Measurements from ENCODE around the gene OR52M1. TPM values are rescaled to one million over a fixed set of nuclear protein-coding genes. Genes with fewer than 3 reads are reported as not detected.
"Not testable (repeated sequence)": the region's sequence is repeated elsewhere in the genome, so short reads cannot be mapped to it uniquely, and the experiment has no call there.

OR52M1 gene
- total RNA-seq: not detected
- long read RNA-seq: 0 reads

- intact Hi-C loops (cut with DNase I): loop anchor here (5.0 kb wide), 1 partner anchor 363 kb away; no protein-coding TSS in a partner anchor
Observed at GRCh38 chr11:4544891-4545290, at the start of gene OR52M1. Gene OR52M1, plus strand, starts transcription at chr11:4545191. Its CDS starts 0 bp downstream, at chr11:4545191.

GRCh38 chr11:4495487-4495886, 49.5 kb upstream of the OR52M1 start:
- DNase-seq (ENCODE audit: low spot score): no peak
- intact Hi-C loops (cut with DNase I): no loop called here

More at GRCh38 chr11:4544891-4545290, at the start of gene OR52M1:
- DNase-seq (ENCODE audit: low spot score): no peak

- intact Hi-C loops (cut with DNase I): no loop called here
- no peak for DNase-seq (ENCODE audit: low spot score)
Observed at GRCh38 chr11:4495986-4496385, 49.0 kb upstream of the OR52M1 start.

- no peak for DNase-seq (ENCODE audit: low spot score)
- intact Hi-C loops (cut with DNase I): no loop called here
Observed at GRCh38 chr11:4496557-4497248, 48.3 kb upstream of the OR52M1 start.

GRCh38 chr11:4508886-4509285, 36.1 kb upstream of the OR52M1 start:
- DNase-seq (ENCODE audit: low spot score): no peak
- intact Hi-C loops (cut with DNase I): no loop called here

- DNase-seq (ENCODE audit: low spot score): no peak
- intact Hi-C loops (cut with DNase I): no loop called here
Observed at GRCh38 chr11:4511282-4512245, 33.4 kb upstream of the OR52M1 start.

- DNase-seq (ENCODE audit: low spot score): no peak
Observed at GRCh38 chr11:4514196-4514595, 30.8 kb upstream of the OR52M1 start.

GRCh38 chr11:4522339-4522738, 22.7 kb upstream of the OR52M1 start:
- no peak for DNase-seq (ENCODE audit: low spot score)
- intact Hi-C loops (cut with DNase I): no loop called here

More at GRCh38 chr11:4514196-4514595, 30.8 kb upstream of the OR52M1 start:
- intact Hi-C loops (cut with DNase I): no loop called here

- intact Hi-C loops (cut with DNase I): no loop called here
Observed at GRCh38 chr11:4522752-4523151, 22.2 kb upstream of the OR52M1 start.

GRCh38 chr11:4523666-4524065, 21.3 kb upstream of the OR52M1 start:
- intact Hi-C loops (cut with DNase I): no loop called here

More at GRCh38 chr11:4522752-4523151, 22.2 kb upstream of the OR52M1 start:
- DNase-seq (ENCODE audit: low spot score): no peak

GRCh38 chr11:4527926-4528325, 17.1 kb upstream of the OR52M1 start:
- intact Hi-C loops (cut with DNase I): no loop called here
- DNase-seq (ENCODE audit: low spot score): no peak

More at GRCh38 chr11:4523666-4524065, 21.3 kb upstream of the OR52M1 start:
- no peak for DNase-seq (ENCODE audit: low spot score)

- DNase-seq (ENCODE audit: low spot score); intact Hi-C loops (cut with DNase I): not testable (repeated sequence)
Observed at GRCh38 chr11:4531686-4532085, 13.3 kb upstream of the OR52M1 start.

- peak; percentile 79 for DNase-seq (ENCODE audit: low spot score)
Observed at GRCh38 chr11:4539603-4540219, 5.3 kb upstream of the OR52M1 start.

GRCh38 chr11:4541071-4541470, 3.9 kb upstream of the OR52M1 start:
- DNase-seq (ENCODE audit: low spot score): no peak
- intact Hi-C loops (cut with DNase I): loop anchor here (5.0 kb wide), 1 partner anchor 359 kb away; no protein-coding TSS in a partner anchor

More at GRCh38 chr11:4539603-4540219, 5.3 kb upstream of the OR52M1 start:
- intact Hi-C loops (cut with DNase I): loop anchor here (5.0 kb wide), 1 partner anchor 357 kb away; no protein-coding TSS in a partner anchor

GRCh38 chr11:4543561-4543960, 1.4 kb upstream of the OR52M1 start:
- no peak for DNase-seq (ENCODE audit: low spot score)

GRCh38 chr11:4546878-4547277, 1.9 kb downstream of the OR52M1 start:
- intact Hi-C loops (cut with DNase I): no loop called here
- no peak for DNase-seq (ENCODE audit: low spot score)

More at GRCh38 chr11:4543561-4543960, 1.4 kb upstream of the OR52M1 start:
- intact Hi-C loops (cut with DNase I): loop anchor here (5.0 kb wide), 1 partner anchor 361 kb away; no protein-coding TSS in a partner anchor

GRCh38 chr11:4547416-4547815, 2.4 kb downstream of the OR52M1 start:
- intact Hi-C loops (cut with DNase I): no loop called here
- no peak for DNase-seq (ENCODE audit: low spot score)

- DNase-seq (ENCODE audit: low spot score): no peak
- intact Hi-C loops (cut with DNase I): no loop called here
Observed at GRCh38 chr11:4551346-4551979, 6.5 kb downstream of the OR52M1 start.
